Activated CD8-positive, alpha-beta T cell treated with anti-CD3 and anti-CD28 coated beads for 36 hours (primary cell): Measurements from ENCODE around the gene KCNMA1. TPM values are rescaled to one million over a fixed set of nuclear protein-coding genes. Genes with fewer than 3 reads are reported as not detected.

Source experiments
- ATAC-seq: fragments of 200-7000 bp; cut with Tn5 transposase; one replicate; pipeline ENCODE4 v1.10.0; 2021; ENCODE audit warnings: mild to moderate bottlenecking, moderate library complexity
- CTCF ChIA-PET: fragments of 350-600 bp; sonication (Branson Sonifier 250); formaldehyde crosslinking; loops from one replicate; lab custom pipeline; 2021; ENCODE audit warnings: antibody characterized with exemption; lab: Charles Lee
- POLR2A ChIA-PET: fragments of 350-600 bp; sonication (Branson Sonifier 250); formaldehyde crosslinking; loops from one replicate; lab custom pipeline; 2021; ENCODE audit warnings: antibody characterized with exemption; lab: Charles Lee
- DNase-seq: peaks from one replicate; pipeline ENCODE4 v3.0.0-alpha.2; 2020
- H3K27ac Mint-ChIP-seq: one replicate; pipeline ENCODE4 v1.8.0; 2021; ENCODE audit warnings: mild to moderate bottlenecking, mixed read lengths
- H3K27me3 Mint-ChIP-seq: one replicate; pipeline ENCODE4 v1.8.0; 2021; ENCODE audit warnings: mixed read lengths
- H3K36me3 Mint-ChIP-seq: one replicate; pipeline ENCODE4 v1.8.0; 2021; ENCODE audit warnings: low read depth, mixed read lengths
- H3K4me1 Mint-ChIP-seq: one replicate; pipeline ENCODE4 v1.8.0; 2021; ENCODE audit warnings: low read depth, mixed read lengths
- H3K4me3 Mint-ChIP-seq: one replicate; pipeline ENCODE4 v1.8.0; 2021; ENCODE audit warnings: mild to moderate bottlenecking, moderate library complexity, mixed read lengths
- H3K9me3 Mint-ChIP-seq: one replicate; pipeline ENCODE4 v1.8.0; 2021; ENCODE audit warnings: mixed read lengths
- CTCF ChIP-seq: fragments of 200-600 bp; IDR thresholded peaks from one replicate; pipeline ENCODE4 v1.8.0; 2022; ENCODE audit warnings: antibody characterized with exemption, mild to moderate bottlenecking
- intact Hi-C: fragments of 100-400 bp; cut with micrococcal nuclease; formaldehyde crosslinking; loops from one replicate; pipeline ENCODE4 v1.10.0; 2022
- total RNA-seq, 2 experiments: library from RNA; stranded (reverse); gene quantifications; one replicate each; pipeline ENCODE4 v1.2.3, GENCODE V29; 2021

The KCNMA1 gene
- total RNA-seq, 2 experiments from 2014 or later, result 0.18 TPM; not detected in 1

GRCh38 chr10:77417806-77418640 is 219.6 kb downstream of the KCNMA1 start:
- DNase-seq (no peak), ATAC-seq (no peak)
- Mint-ChIP-seq H3K36me3 (no peaks in the 10 kb centered on the region), H3K9me3 (no peaks in the 10 kb centered on the region), H3K4me3 (no peak overlapping the region), H3K27ac (no peak overlapping the region), H3K27me3 (no peaks in the 10 kb centered on the region), H3K4me1 (no peaks in the 10 kb centered on the region)
- TF ChIP-seq CTCF, result no peak
- POLR2A ChIA-PET, result no interaction called here
- intact Hi-C loops, result no loop called here
- CTCF ChIA-PET, result interaction anchor here (1.2 kb wide), 1 partner anchor 244 kb away, joined by 3 read pairs; no protein-coding TSS in a partner anchor

GRCh38 chr10:77417359-77417758 is 220.2 kb downstream of the KCNMA1 start:
- DNase-seq (no peak), ATAC-seq (no peak)
- POLR2A ChIA-PET, result no interaction called here
- Mint-ChIP-seq H3K4me3 (no peak overlapping the region), H3K27ac (no peak overlapping the region), H3K4me1 (no peaks in the 10 kb centered on the region), H3K9me3 (no peaks in the 10 kb centered on the region), H3K36me3 (no peaks in the 10 kb centered on the region), H3K27me3 (no peaks in the 10 kb centered on the region)
- CTCF ChIA-PET, result interaction anchor here (1.2 kb wide), 1 partner anchor 243 kb away, joined by 3 read pairs; no protein-coding TSS in a partner anchor
- TF ChIP-seq CTCF, result no peak
- intact Hi-C loops, result no loop called here

GRCh38 chr10:77416311-77417135 is 221.1 kb downstream of the KCNMA1 start:
- Mint-ChIP-seq H3K9me3 (no peaks in the 10 kb centered on the region), H3K4me3 (no peak overlapping the region), H3K27ac (no peak overlapping the region), H3K36me3 (no peaks in the 10 kb centered on the region), H3K4me1 (no peaks in the 10 kb centered on the region), H3K27me3 (no peaks in the 10 kb centered on the region)
- DNase-seq, result no peak
- CTCF ChIA-PET, result interaction anchor here (1.2 kb wide), 1 partner anchor 242 kb away, joined by 3 read pairs; no protein-coding TSS in a partner anchor
- no peak for TF ChIP-seq CTCF
- intact Hi-C loops, result no loop called here
- POLR2A ChIA-PET, result no interaction called here
- ATAC-seq, result no peak

- CTCF ChIA-PET, result interaction anchor here (1.3 kb wide), 1 partner anchor 23 kb away, joined by 4 read pairs; no protein-coding TSS in a partner anchor
- H3K36me3 Mint-ChIP-seq, result no peaks in the 10 kb centered on the region
These were observed 222.2 kb downstream of the KCNMA1 start for GRCh38 chr10:77415313-77415960.

More at GRCh38 chr10:77415313-77415960, 222.2 kb downstream of the KCNMA1 start:
- intact Hi-C loops, result no loop called here
- no peak for ATAC-seq
- H3K9me3 Mint-ChIP-seq, result no peaks in the 10 kb centered on the region
- DNase-seq, result no peak
- no peaks in the 10 kb centered on the region for H3K4me1 Mint-ChIP-seq
- H3K4me3 Mint-ChIP-seq, result no peak overlapping the region
- TF ChIP-seq CTCF, result no peak
- no peak overlapping the region for H3K27ac Mint-ChIP-seq
- H3K27me3 Mint-ChIP-seq, result no peaks in the 10 kb centered on the region
- POLR2A ChIA-PET, result no interaction called here
